Fibroblast of lung (primary cell): ENCODE measurements around the gene DENND1A.

Experiments used
- EZH2 ChIP-seq: IDR thresholded peaks from 2 replicates; pipeline ENCODE4 v1.5.1; 2012; ENCODE audit warnings: low read length, control low read depth, mild to moderate bottlenecking; ENCODE audit errors: missing control alignments
- TF ChIP-seq, protein P1 (sequence below), 2 donors: IDR thresholded peaks in 1 of 2; conservative IDR thresholded peaks in 1 of 2; 1 replicate in 1 of 2; 2 replicates in 1 of 2; pipeline ENCODE4 v1.5.1; 2011 to 2012; ENCODE audit warnings: low read length in 2 of 2, control low read depth in 1 of 2, inconsistent platforms in 1 of 2, low read depth in 1 of 2, mild to moderate bottlenecking in 1 of 2

DNA sequence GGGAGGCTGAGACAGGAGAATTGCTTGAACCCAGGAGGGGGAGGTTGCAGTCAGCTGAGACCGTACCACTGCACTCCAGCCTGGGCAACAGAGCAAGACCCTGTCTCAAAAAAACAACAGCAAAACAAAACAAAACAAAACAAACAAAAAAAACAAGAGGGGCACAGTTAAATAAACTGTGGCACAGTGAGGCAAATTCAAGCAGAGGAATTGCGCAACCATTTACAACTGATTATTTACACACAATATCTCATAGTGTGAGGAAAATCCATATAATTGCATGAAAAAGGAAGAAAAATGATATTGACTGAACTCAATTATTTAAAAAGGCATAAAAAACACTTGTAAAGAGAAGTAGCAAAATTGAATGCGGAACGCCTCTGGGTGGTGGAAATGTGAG lies 412.4 kb downstream of the DENND1A start:
- TF ChIP-seq, protein P1, sequence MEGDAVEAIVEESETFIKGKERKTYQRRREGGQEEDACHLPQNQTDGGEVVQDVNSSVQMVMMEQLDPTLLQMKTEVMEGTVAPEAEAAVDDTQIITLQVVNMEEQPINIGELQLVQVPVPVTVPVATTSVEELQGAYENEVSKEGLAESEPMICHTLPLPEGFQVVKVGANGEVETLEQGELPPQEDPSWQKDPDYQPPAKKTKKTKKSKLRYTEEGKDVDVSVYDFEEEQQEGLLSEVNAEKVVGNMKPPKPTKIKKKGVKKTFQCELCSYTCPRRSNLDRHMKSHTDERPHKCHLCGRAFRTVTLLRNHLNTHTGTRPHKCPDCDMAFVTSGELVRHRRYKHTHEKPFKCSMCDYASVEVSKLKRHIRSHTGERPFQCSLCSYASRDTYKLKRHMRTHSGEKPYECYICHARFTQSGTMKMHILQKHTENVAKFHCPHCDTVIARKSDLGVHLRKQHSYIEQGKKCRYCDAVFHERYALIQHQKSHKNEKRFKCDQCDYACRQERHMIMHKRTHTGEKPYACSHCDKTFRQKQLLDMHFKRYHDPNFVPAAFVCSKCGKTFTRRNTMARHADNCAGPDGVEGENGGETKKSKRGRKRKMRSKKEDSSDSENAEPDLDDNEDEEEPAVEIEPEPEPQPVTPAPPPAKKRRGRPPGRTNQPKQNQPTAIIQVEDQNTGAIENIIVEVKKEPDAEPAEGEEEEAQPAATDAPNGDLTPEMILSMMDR (conservative IDR thresholded peaks at IDR 0.05 in 1 of 2, IDR thresholded peaks at IDR 0.05 in 1 of 2; ENCODE audit: low read depth in 1 of 2, low read length in 2 of 2), result no peak
- no peak for TF ChIP-seq EZH2
